Keratinocyte (primary cell): ENCODE data around the gene ATF6B. TPM values are rescaled to one million over a fixed set of nuclear protein-coding genes. Genes with fewer than 3 reads are reported as not detected.

Experiments used
- DNase-seq: peaks from one replicate; pipeline ENCODE4 v3.0.0-alpha.2; 2011; ENCODE audit warnings: low read depth, missing footprints, low spot score
- FAIRE-seq: peaks from 2 replicates; lab custom pipeline; 2011; peaks lifted over from hg19 to GRCh38; lab: Jason Lieb, UNC
- H2AFZ ChIP-seq: 2 replicates; pipeline ENCODE4 v1.6.0; 2012; ENCODE audit warnings: low read length, control low read depth, inconsistent platforms; ENCODE audit not compliant: control insufficient read depth
- H3K27ac ChIP-seq: 2 replicates; pipeline ENCODE4 v1.5.1; 2011; ENCODE audit warnings: low read length; ENCODE audit not compliant: control insufficient read depth, insufficient read depth
- H3K27me3 ChIP-seq: 3 replicates; pipeline ENCODE4 v1.6.0; 2011; ENCODE audit warnings: low read length; ENCODE audit not compliant: control insufficient read depth, insufficient read depth; ENCODE audit errors: extremely low read depth
- H3K36me3 ChIP-seq, 2 experiments: 2 replicates in 1 of 2; 3 replicates in 1 of 2; pipeline ENCODE4 v1.5.1; 2011; ENCODE audit warnings: low read length in 2 of 2, mild to moderate bottlenecking in 1 of 2; ENCODE audit not compliant: control insufficient read depth in 2 of 2, insufficient read depth in 2 of 2; ENCODE audit errors: extremely low read depth in 1 of 2
- H3K4me1 ChIP-seq: 3 replicates; pipeline ENCODE4 v1.5.1; 2011; ENCODE audit warnings: low read length; ENCODE audit not compliant: control insufficient read depth, insufficient read depth; ENCODE audit errors: extremely low read depth
- H3K4me2 ChIP-seq: 3 replicates; pipeline ENCODE4 v1.6.0; 2011; ENCODE audit warnings: low read depth, low read length; ENCODE audit not compliant: control insufficient read depth, insufficient read depth; ENCODE audit errors: extremely low read depth
- H3K4me3 ChIP-seq, 3 experiments: fragments of 200-600 bp in 1 of 3; sonication (generic) in 1 of 3; 2 replicates in 2 of 3; 3 replicates in 1 of 3; pipeline ENCODE4 v1.5.1; 2011 to 2016; ENCODE audit warnings: low read length in 3 of 3, mild to moderate bottlenecking in 3 of 3, control low read depth in 2 of 3, inconsistent platforms in 1 of 3, low read depth in 1 of 3, mixed read lengths in 1 of 3, mixed run types in 1 of 3, moderate library complexity in 1 of 3; ENCODE audit not compliant: control insufficient read depth in 2 of 3, insufficient read depth in 2 of 3; ENCODE audit errors: extremely low read depth in 1 of 3
- H3K79me2 ChIP-seq: 2 replicates; pipeline ENCODE4 v1.6.0; 2012; ENCODE audit warnings: low read length; ENCODE audit not compliant: control insufficient read depth, insufficient read depth
- H3K9ac ChIP-seq: 3 replicates; pipeline ENCODE4 v1.6.0; 2011; ENCODE audit warnings: low read length; ENCODE audit not compliant: control insufficient read depth, insufficient read depth; ENCODE audit errors: extremely low read depth
- H3K9me1 ChIP-seq: 3 replicates; pipeline ENCODE4 v1.6.0; 2011; ENCODE audit warnings: low read length; ENCODE audit not compliant: control insufficient read depth, insufficient read depth; ENCODE audit errors: extremely low read depth
- H3K9me3 ChIP-seq: 2 replicates; pipeline ENCODE4 v1.5.1; 2012; ENCODE audit warnings: low read depth, low read length; ENCODE audit not compliant: control insufficient read depth
- H4K20me1 ChIP-seq: 3 replicates; pipeline ENCODE4 v1.6.0; 2011; ENCODE audit warnings: low read length; ENCODE audit not compliant: control insufficient read depth, insufficient read depth; ENCODE audit errors: extremely low read depth
- EZH2 ChIP-seq: IDR thresholded peaks from one replicate; pipeline ENCODE4 v1.6.1; 2012; ENCODE audit warnings: inconsistent platforms, mild to moderate bottlenecking, low read length, moderate library complexity
- dilution Hi-C: fragments of 300-500 bp; cut with MboI; formaldehyde crosslinking; loops from one replicate; pipeline ENCODE4 v1.7.0; 2020; ENCODE audit warnings: low sequenced_read_pairs; ENCODE audit not compliant: extremely low pct_ligation_motif_present
- polyA plus RNA-seq, 5 experiments: library from polyadenylated mRNA; depleted of rRNA in 3 of 5; stranded (reverse) in 3 of 5; stranded (forward) in 1 of 5; unstranded in 1 of 5; fragments of >200 nt; gene quantifications; 1 replicate in 1 of 5; 2 replicates in 3 of 5; 3 replicates in 1 of 5; pipeline versions ENCODE4 v1.2.1 to v1.2.3, GENCODE V29; 2011 to 2012; ENCODE audit warnings: missing spikeins in 2 of 5, low read depth in 1 of 5, low replicate concordance in 1 of 5
- TF ChIP-seq, protein P1 (sequence below), 3 experiments: IDR thresholded peaks in 1 of 3; conservative IDR thresholded peaks in 1 of 3; optimal IDR thresholded peaks in 1 of 3; 2 replicates in 2 of 3; 3 replicates in 1 of 3; pipeline versions ENCODE3 to v1.5.1; 2011; ENCODE audit warnings: low read length in 3 of 3, mild to moderate bottlenecking in 3 of 3, moderate library complexity in 2 of 3, control low read depth in 1 of 3, inconsistent platforms in 1 of 3; ENCODE audit not compliant: insufficient read depth in 2 of 3; ENCODE audit errors: extremely low read depth in 1 of 3

Gene ATF6B
- polyA plus RNA-seq, 1 donor (not counting 4 experiments of a cell fraction or from before 2014, with no cell fraction given), result 30.4 TPM

- TF ChIP-seq, protein P1, sequence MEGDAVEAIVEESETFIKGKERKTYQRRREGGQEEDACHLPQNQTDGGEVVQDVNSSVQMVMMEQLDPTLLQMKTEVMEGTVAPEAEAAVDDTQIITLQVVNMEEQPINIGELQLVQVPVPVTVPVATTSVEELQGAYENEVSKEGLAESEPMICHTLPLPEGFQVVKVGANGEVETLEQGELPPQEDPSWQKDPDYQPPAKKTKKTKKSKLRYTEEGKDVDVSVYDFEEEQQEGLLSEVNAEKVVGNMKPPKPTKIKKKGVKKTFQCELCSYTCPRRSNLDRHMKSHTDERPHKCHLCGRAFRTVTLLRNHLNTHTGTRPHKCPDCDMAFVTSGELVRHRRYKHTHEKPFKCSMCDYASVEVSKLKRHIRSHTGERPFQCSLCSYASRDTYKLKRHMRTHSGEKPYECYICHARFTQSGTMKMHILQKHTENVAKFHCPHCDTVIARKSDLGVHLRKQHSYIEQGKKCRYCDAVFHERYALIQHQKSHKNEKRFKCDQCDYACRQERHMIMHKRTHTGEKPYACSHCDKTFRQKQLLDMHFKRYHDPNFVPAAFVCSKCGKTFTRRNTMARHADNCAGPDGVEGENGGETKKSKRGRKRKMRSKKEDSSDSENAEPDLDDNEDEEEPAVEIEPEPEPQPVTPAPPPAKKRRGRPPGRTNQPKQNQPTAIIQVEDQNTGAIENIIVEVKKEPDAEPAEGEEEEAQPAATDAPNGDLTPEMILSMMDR (optimal IDR thresholded peaks at IDR 0.05 in 1 of 3, IDR thresholded peaks at IDR 0.05 in 1 of 3, conservative IDR thresholded peaks at IDR 0.05 in 1 of 3; ENCODE audit: extremely low read depth in 1 of 3, insufficient read depth in 2 of 3, low read length in 3 of 3), result peak; percentile 94 to 97 (median 96)
- TF ChIP-seq EZH2, result no peak
- H3K4me1 ChIP-seq, result peaks cover 15% of the 10 kb centered on the region
- H3K27ac ChIP-seq, result no peak overlapping the region
- no peaks in the 10 kb centered on the region for H3K9me1 ChIP-seq
- dilution Hi-C loops, result no loop called here
- H3K4me3 ChIP-seq, result no peak overlapping the region
- H3K4me2 ChIP-seq, result no peak overlapping the region
- H3K9me3 ChIP-seq, result no peaks in the 10 kb centered on the region
- no peaks in the 10 kb centered on the region for H3K79me2 ChIP-seq
- peak; percentile 36 for FAIRE-seq
- H3K27me3 ChIP-seq, result no peaks in the 10 kb centered on the region
- H2AFZ ChIP-seq, result peak overlapping the region; percentile 9
- peaks cover 24 to 36% of the 10 kb centered on the region in 2 experiments for H3K36me3 ChIP-seq
- H4K20me1 ChIP-seq, result no peaks in the 10 kb centered on the region
- peak; percentile 28 for DNase-seq
- no peak overlapping the region for H3K9ac ChIP-seq
Observed at GRCh38 chr6:32118782-32119628, 9.0 kb downstream of the ATF6B start.

- no peak for FAIRE-seq
- dilution Hi-C loops, result no loop called here
- TF ChIP-seq, protein P1 (optimal IDR thresholded peaks at IDR 0.05 in 1 of 3, IDR thresholded peaks at IDR 0.05 in 1 of 3, conservative IDR thresholded peaks at IDR 0.05 in 1 of 3; ENCODE audit: extremely low read depth in 1 of 3, insufficient read depth in 2 of 3, low read length in 3 of 3), result no peak
- TF ChIP-seq EZH2, result no peak
Observed at GRCh38 chr6:32117461-32117860, 10.6 kb downstream of the ATF6B start.

More at GRCh38 chr6:32117461-32117860, 10.6 kb downstream of the ATF6B start:
- Histone ChIP-seq H3K4me2 (no peak overlapping the region), H4K20me1 (no peaks in the 10 kb centered on the region), H3K36me3 (peaks cover 26 to 40% of the 10 kb centered on the region in 2 experiments), H3K4me1 (peaks cover 17% of the 10 kb centered on the region), H3K4me3 (no peak overlapping the region), H3K9me3 (no peaks in the 10 kb centered on the region), H3K9me1 (no peaks in the 10 kb centered on the region), H3K27me3 (no peaks in the 10 kb centered on the region), H2AFZ (no peak overlapping the region), H3K79me2 (no peaks in the 10 kb centered on the region), H3K9ac (no peak overlapping the region), H3K27ac (no peak overlapping the region)
- no peak for DNase-seq
